ENCODE measurements around the gene SPTLC3. TPM values are rescaled to one million over a fixed set of nuclear protein-coding genes. Genes with fewer than 3 reads are reported as not detected.

The SPTLC3 gene
- total and polyA plus RNA-seq, 2 of the 13 experiments (the other 11 are each of a cell fraction or from before 2014, with no cell fraction given) = 20.5 to 95.6 TPM

DNA sequence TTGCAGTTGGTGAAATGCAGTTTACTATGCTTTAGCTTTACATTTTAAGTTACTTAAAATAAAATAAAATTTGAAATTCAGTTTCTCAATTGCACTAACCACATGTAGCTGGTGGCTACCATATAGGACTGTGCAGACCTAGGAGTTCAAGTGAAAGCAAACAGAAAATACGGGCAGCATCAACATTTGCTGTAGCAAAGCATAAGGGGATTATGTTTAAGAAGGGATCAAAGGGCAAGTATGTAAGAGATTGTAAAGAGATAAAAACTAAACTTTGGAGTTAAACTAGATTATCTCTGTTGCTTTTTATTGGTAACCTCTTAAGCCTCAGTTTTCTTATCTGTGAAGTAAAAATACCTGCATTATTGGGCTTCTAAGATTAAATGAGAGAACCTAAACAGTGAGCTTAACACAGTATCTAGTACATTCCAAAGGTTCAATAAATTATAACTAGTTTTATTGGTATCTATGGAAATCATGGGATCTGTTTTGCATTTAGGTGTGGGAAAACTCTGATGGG lies 81.2 kb downstream of the SPTLC3 start (continued):
- peak; percentile 96 for TF ChIP-seq FOXO1 (CRISPR knock-in tag; IDR thresholded peaks at IDR 0.05)
- TF ChIP-seq, protein P1, sequence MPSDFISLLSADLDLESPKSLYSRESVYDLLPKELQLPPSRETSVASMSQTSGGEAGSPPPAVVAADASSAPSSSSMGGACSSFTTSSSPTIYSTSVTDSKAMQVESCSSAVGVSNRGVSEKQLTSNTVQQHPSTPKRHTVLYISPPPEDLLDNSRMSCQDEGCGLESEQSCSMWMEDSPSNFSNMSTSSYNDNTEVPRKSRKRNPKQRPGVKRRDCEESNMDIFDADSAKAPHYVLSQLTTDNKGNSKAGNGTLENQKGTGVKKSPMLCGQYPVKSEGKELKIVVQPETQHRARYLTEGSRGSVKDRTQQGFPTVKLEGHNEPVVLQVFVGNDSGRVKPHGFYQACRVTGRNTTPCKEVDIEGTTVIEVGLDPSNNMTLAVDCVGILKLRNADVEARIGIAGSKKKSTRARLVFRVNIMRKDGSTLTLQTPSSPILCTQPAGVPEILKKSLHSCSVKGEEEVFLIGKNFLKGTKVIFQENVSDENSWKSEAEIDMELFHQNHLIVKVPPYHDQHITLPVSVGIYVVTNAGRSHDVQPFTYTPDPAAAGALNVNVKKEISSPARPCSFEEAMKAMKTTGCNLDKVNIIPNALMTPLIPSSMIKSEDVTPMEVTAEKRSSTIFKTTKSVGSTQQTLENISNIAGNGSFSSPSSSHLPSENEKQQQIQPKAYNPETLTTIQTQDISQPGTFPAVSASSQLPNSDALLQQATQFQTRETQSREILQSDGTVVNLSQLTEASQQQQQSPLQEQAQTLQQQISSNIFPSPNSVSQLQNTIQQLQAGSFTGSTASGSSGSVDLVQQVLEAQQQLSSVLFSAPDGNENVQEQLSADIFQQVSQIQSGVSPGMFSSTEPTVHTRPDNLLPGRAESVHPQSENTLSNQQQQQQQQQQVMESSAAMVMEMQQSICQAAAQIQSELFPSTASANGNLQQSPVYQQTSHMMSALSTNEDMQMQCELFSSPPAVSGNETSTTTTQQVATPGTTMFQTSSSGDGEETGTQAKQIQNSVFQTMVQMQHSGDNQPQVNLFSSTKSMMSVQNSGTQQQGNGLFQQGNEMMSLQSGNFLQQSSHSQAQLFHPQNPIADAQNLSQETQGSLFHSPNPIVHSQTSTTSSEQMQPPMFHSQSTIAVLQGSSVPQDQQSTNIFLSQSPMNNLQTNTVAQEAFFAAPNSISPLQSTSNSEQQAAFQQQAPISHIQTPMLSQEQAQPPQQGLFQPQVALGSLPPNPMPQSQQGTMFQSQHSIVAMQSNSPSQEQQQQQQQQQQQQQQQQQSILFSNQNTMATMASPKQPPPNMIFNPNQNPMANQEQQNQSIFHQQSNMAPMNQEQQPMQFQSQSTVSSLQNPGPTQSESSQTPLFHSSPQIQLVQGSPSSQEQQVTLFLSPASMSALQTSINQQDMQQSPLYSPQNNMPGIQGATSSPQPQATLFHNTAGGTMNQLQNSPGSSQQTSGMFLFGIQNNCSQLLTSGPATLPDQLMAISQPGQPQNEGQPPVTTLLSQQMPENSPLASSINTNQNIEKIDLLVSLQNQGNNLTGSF (CRISPR knock-in tag; IDR thresholded peaks at IDR 0.05) = no peak
- TF ChIP-seq ZC3H13 (CRISPR knock-in tag; IDR thresholded peaks at IDR 0.05) = no peak
- no peak for TF ChIP-seq FLYWCH1 (CRISPR knock-in tag; IDR thresholded peaks at IDR 0.05)
- TF ChIP-seq, protein P2, sequence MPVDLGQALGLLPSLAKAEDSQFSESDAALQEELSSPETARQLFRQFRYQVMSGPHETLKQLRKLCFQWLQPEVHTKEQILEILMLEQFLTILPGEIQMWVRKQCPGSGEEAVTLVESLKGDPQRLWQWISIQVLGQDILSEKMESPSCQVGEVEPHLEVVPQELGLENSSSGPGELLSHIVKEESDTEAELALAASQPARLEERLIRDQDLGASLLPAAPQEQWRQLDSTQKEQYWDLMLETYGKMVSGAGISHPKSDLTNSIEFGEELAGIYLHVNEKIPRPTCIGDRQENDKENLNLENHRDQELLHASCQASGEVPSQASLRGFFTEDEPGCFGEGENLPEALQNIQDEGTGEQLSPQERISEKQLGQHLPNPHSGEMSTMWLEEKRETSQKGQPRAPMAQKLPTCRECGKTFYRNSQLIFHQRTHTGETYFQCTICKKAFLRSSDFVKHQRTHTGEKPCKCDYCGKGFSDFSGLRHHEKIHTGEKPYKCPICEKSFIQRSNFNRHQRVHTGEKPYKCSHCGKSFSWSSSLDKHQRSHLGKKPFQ (CRISPR knock-in tag; IDR thresholded peaks at IDR 0.05; ENCODE audit: insufficient replicate concordance) = no peak
- TF ChIP-seq FOSL1 (CRISPR knock-in tag; IDR thresholded peaks at IDR 0.05; ENCODE audit: borderline replicate concordance) = peak; percentile 18; the same call in 1 of the 2 replicates
- TF ChIP-seq PHF5A (CRISPR knock-in tag; IDR thresholded peaks at IDR 0.05; ENCODE audit: low read depth, unreplicated experiment) = peak; percentile 93
- TF ChIP-seq ARHGAP35 (CRISPR knock-in tag; IDR thresholded peaks at IDR 0.05; ENCODE audit: borderline replicate concordance) = no peak
- TF ChIP-seq ZNF567 (CRISPR knock-in tag; IDR thresholded peaks at IDR 0.05; ENCODE audit: borderline replicate concordance) = no peak
- TF ChIP-seq, protein P3, sequence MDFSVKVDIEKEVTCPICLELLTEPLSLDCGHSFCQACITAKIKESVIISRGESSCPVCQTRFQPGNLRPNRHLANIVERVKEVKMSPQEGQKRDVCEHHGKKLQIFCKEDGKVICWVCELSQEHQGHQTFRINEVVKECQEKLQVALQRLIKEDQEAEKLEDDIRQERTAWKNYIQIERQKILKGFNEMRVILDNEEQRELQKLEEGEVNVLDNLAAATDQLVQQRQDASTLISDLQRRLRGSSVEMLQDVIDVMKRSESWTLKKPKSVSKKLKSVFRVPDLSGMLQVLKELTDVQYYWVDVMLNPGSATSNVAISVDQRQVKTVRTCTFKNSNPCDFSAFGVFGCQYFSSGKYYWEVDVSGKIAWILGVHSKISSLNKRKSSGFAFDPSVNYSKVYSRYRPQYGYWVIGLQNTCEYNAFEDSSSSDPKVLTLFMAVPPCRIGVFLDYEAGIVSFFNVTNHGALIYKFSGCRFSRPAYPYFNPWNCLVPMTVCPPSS (IDR thresholded peaks at IDR 0.05) = no peak
- no peak for TF ChIP-seq ZNF253 (CRISPR knock-in tag; IDR thresholded peaks at IDR 0.05; ENCODE audit: borderline replicate concordance)
- TF ChIP-seq, protein P4, sequence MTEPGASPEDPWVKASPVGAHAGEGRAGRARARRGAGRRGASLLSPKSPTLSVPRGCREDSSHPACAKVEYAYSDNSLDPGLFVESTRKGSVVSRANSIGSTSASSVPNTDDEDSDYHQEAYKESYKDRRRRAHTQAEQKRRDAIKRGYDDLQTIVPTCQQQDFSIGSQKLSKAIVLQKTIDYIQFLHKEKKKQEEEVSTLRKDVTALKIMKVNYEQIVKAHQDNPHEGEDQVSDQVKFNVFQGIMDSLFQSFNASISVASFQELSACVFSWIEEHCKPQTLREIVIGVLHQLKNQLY (CRISPR knock-in tag; IDR thresholded peaks at IDR 0.05) = peak; percentile 86
- TF ChIP-seq PAF1 (CRISPR knock-in tag; IDR thresholded peaks at IDR 0.05) = no peak
- TF ChIP-seq, protein P5, sequence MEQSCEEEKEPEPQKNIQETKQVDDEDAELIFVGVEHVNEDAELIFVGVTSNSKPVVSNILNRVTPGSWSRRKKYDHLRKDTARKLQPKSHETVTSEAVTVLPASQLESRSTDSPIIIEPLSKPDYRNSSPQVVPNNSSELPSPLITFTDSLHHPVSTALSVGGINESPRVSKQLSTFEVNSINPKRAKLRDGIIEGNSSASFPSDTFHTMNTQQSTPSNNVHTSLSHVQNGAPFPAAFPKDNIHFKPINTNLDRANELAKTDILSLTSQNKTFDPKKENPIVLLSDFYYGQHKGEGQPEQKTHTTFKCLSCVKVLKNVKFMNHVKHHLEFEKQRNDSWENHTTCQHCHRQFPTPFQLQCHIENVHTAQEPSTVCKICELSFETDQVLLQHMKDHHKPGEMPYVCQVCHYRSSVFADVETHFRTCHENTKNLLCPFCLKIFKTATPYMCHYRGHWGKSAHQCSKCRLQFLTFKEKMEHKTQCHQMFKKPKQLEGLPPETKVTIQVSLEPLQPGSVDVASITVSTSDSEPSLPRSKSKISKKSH (CRISPR knock-in tag; IDR thresholded peaks at IDR 0.05; ENCODE audit: borderline replicate concordance) = no peak
- TF ChIP-seq POLR2AphosphoS5 (IDR thresholded peaks at IDR 0.05; ENCODE audit: low read depth, low read length) = no peak
- TF ChIP-seq, protein P6, sequence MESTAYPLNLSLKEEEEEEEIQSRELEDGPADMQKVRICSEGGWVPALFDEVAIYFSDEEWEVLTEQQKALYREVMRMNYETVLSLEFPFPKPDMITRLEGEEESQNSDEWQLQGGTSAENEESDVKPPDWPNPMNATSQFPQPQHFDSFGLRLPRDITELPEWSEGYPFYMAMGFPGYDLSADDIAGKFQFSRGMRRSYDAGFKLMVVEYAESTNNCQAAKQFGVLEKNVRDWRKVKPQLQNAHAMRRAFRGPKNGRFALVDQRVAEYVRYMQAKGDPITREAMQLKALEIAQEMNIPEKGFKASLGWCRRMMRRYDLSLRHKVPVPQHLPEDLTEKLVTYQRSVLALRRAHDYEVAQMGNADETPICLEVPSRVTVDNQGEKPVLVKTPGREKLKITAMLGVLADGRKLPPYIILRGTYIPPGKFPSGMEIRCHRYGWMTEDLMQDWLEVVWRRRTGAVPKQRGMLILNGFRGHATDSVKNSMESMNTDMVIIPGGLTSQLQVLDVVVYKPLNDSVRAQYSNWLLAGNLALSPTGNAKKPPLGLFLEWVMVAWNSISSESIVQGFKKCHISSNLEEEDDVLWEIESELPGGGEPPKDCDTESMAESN (CRISPR knock-in tag; conservative IDR thresholded peaks at IDR 0.05) = no peak
- no peak for TF ChIP-seq ZNF773 (CRISPR knock-in tag; IDR thresholded peaks at IDR 0.05; ENCODE audit: borderline replicate concordance)
- TF ChIP-seq TEAD3 (CRISPR knock-in tag; optimal IDR thresholded peaks at IDR 0.05; ENCODE audit: borderline replicate concordance) = peak; percentile 90
